Gastrocnemius medialis (tissue), 4 donors: ENCODE measurements around the gene MEIS2.

Source experiments
- POLR2A ChIP-seq, 2 donors: fragments of 450-650 bp; IDR thresholded peaks; one replicate each; pipeline ENCODE4 v1.6.1; 2017; ENCODE audit warnings: antibody characterized with exemption in 2 of 2, mild to moderate bottlenecking in 2 of 2, moderate library complexity in 2 of 2
- TF ChIP-seq, protein P1 (sequence below), 5 experiments: fragments of 450-650 bp in 3 of 5; fragments of 200-600 bp in 2 of 5; sonication (generic) in 2 of 5; IDR thresholded peaks in 4 of 5; conservative IDR thresholded peaks in 1 of 5; 1 replicate in 4 of 5; 2 replicates in 1 of 5; pipeline ENCODE4 v1.5.1; 2016 to 2019; ENCODE audit warnings: antibody characterized with exemption in 5 of 5, mild to moderate bottlenecking in 3 of 5, moderate library complexity in 3 of 5

DNA sequence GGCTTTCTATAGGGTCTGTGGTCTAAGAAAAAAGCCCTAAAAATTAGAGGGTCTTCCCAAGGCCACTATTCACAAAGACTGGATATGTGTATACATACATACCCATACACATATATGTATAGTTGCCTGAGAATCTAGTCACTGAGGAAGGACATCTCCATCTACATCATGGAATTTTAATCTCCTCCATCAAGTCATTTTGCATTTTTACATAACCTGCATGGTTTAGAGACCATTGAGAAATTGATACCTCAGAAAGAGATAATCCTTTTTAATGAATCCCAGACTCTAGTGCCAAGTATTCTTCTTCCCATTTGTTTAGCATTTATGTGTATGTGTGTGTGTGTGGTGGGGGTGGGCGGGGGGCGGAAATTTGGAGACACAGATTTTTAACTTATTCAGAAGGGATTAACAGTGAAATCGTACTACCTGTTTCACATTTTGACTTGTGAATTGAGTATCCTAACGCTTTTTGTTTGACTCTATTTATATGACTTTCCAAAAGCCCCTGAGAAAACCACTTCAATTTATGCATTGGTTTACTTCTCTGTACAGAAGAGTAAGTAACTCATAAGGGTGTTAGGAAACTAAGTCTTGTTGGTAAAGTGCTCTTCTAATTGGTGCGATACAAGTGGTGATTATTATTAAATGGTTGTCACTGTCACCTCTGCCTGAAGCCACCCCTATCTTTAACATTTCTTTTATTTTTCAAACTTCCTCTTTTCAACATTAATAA lies 166.9 kb downstream of the MEIS2 start:
- TF ChIP-seq, protein P1, sequence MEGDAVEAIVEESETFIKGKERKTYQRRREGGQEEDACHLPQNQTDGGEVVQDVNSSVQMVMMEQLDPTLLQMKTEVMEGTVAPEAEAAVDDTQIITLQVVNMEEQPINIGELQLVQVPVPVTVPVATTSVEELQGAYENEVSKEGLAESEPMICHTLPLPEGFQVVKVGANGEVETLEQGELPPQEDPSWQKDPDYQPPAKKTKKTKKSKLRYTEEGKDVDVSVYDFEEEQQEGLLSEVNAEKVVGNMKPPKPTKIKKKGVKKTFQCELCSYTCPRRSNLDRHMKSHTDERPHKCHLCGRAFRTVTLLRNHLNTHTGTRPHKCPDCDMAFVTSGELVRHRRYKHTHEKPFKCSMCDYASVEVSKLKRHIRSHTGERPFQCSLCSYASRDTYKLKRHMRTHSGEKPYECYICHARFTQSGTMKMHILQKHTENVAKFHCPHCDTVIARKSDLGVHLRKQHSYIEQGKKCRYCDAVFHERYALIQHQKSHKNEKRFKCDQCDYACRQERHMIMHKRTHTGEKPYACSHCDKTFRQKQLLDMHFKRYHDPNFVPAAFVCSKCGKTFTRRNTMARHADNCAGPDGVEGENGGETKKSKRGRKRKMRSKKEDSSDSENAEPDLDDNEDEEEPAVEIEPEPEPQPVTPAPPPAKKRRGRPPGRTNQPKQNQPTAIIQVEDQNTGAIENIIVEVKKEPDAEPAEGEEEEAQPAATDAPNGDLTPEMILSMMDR (IDR thresholded peaks at IDR 0.05 in 4 of 5, conservative IDR thresholded peaks at IDR 0.05 in 1 of 5): no peak
- TF ChIP-seq POLR2A (IDR thresholded peaks at IDR 0.05): no peak
